OCI-LY3 (cell line): ENCODE measurements around the gene HOXD8.

Source experiments
- EZH2phosphoT487 ChIP-seq: fragments of 200-600 bp; shearing (Covaris generic); IDR thresholded peaks from 2 replicates; pipeline ENCODE4 v1.6.1; 2018; ENCODE audit warnings: antibody characterized with exemption, mixed run types, low read depth
- TF ChIP-seq, protein P1 (sequence below): fragments of 200-600, 300-600 bp; sonication (generic); IDR thresholded peaks from 2 replicates; pipeline ENCODE4 v1.5.1; 2014; ENCODE audit warnings: antibody characterized with exemption, low read length, low read depth

DNA sequence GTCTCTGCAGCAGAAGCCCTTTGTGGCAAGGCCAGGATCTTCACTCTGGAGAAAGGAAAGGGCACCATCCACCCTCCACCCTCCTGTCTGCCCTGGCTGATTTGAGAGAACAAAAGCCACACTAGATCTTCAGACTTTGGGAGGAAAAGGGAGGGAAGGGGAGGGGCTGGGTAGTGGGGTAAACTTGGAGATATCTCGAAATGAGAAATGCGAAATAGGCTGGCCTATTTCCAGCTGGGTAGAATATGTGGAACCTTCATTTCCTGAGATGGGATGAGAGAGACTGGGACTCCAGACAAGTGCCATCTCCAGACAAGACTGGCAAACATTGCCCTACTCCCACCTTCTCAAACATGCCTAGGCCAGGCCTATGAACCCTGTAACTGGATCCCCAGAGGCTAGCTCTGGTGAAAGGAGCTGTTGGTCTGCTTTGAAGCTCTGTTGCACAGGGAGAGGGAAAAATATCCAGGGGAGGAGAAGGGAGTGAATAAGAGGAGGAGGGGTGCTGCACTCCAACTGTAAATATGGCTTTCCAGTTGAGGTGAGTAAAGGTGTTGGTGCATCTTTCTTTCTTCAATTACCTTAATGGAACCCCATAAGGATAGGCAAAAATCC is 28.2 kb upstream of the HOXD8 start:
- TF ChIP-seq, protein P1, sequence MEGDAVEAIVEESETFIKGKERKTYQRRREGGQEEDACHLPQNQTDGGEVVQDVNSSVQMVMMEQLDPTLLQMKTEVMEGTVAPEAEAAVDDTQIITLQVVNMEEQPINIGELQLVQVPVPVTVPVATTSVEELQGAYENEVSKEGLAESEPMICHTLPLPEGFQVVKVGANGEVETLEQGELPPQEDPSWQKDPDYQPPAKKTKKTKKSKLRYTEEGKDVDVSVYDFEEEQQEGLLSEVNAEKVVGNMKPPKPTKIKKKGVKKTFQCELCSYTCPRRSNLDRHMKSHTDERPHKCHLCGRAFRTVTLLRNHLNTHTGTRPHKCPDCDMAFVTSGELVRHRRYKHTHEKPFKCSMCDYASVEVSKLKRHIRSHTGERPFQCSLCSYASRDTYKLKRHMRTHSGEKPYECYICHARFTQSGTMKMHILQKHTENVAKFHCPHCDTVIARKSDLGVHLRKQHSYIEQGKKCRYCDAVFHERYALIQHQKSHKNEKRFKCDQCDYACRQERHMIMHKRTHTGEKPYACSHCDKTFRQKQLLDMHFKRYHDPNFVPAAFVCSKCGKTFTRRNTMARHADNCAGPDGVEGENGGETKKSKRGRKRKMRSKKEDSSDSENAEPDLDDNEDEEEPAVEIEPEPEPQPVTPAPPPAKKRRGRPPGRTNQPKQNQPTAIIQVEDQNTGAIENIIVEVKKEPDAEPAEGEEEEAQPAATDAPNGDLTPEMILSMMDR, result no peak
- TF ChIP-seq EZH2phosphoT487, result no peak
